GM10847 (cell line): Measurements from ENCODE around the gene PSMC4.
A peak's percentile ranks its signal among the peaks of the same experiment; 100 is the strongest.

Source experiments
- POLR2A ChIP-seq: IDR thresholded peaks from 2 replicates; pipeline ENCODE4 v1.6.1; 2011; ENCODE audit not compliant: insufficient read length; ENCODE audit errors: extremely low read depth

PSMC4 gene

DNA sequence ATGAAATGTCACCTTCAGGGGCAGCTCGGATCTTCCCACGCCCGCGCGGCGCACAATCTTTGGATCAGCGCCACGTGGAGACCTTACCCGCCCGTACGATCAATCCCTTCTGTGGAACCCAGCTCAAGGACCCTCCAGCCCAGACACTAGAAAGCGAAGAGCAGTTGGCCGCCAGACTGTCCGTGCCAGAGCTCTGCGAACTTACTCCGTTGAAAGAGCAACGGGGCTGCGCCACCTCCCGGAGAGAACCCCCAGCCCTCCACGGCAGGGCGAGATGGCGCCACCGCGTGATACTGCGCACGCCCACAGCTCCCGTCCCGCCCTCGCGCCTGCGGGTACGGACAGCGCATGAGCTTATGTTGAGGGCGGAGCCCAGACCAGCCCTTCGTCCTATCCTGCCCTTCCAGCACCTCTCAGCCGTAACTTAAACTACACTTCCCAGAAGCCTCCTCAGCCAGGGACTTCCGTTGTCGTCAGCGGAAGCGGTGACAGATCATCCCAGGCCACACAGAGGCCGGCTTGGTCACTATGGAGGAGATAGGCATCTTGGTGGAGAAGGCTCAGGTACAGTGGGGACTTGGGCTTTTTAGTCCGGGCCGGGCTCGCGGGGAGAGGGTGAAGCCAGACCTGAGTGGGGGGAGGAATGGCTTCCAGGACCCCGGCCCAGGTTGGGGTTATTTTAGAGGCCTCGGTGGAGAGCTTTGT, at the start of gene PSMC4:
PSMC4 (plus strand) TSS at position 491 of the 705 bp plus-strand sequence; CDS start at position 529, 38 bp downstream.
- TF ChIP-seq POLR2A = peak; percentile 65

DNA sequence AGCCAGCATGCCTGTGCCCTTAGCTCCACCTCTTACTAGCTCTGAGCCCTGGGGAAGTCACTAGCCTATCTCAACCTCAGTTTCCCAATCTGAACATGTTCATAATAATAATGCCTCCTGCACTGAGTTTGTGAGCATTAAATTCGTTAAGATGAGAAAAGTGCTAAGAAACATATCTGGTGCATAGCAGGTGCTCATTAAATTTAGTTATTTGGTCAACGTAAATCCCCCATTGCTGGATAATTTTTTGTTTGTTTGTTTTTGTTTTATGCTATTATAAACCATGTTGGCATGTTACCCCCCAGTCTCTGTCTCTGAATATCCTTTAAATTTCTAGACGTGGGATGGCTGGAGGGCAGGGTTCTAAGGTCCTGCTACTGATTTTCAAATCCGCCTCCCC, 47.1 kb upstream of the PSMC4 start:
- TF ChIP-seq POLR2A = no peak

- TF ChIP-seq POLR2A = no peak
These were observed 46.6 kb upstream of the PSMC4 start for GRCh38 chr19:39924389-39924788.

DNA sequence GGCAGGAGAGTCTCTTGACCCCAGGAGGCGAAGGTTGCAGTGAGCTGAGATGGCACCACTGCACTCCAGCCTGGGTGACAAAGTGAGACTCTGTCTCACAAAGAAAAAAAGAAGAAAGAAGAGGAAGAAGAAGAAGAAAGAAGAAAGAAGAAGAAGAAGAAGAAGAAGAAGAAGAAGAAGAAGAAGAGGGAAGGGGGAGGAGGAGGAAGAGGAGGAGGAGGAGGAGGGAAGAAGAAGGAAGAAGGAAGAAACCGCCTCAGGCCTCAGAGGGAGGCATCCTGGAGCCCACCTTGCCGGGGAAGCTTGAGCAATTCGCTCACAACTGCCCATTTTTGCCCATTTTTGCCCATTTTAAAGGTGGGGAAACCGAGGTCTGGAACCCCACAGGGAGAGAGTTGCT, 46.0 kb upstream of the PSMC4 start:
- no peak for TF ChIP-seq POLR2A

GRCh38 chr19:39926170-39926760, 44.7 kb upstream of the PSMC4 start:
- no peak for TF ChIP-seq POLR2A

- no peak for TF ChIP-seq POLR2A
These were observed 43.9 kb upstream of the PSMC4 start for GRCh38 chr19:39927076-39927475.

- no peak for TF ChIP-seq POLR2A
These were observed 43.2 kb upstream of the PSMC4 start for GRCh38 chr19:39927524-39928356.

DNA sequence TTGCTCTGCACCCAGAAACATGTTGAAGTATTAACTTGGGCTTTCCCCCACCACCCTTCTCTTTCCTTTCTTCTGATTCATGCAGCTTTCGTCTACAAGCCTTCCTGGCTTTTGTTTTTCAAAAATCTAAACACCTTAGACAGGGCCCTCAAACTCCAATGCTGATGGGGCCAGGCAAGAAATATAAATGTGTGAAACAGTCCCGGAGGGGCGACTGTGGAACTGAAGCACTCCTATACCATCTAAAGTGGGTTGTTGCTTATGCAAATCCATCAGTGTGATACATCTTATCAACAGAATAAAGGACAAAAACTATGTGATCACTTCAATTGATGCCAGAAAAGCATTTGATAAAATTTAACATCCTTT, 42.6 kb upstream of the PSMC4 start:
- TF ChIP-seq POLR2A = no peak

- TF ChIP-seq POLR2A = no peak
These were observed 41.2 kb upstream of the PSMC4 start for GRCh38 chr19:39929750-39930149.

- no peak for TF ChIP-seq POLR2A
These were observed 36.2 kb upstream of the PSMC4 start, which contains the start of gene FCGBP for GRCh38 chr19:39934584-39935363. Gene FCGBP, minus strand, starts transcription at chr19:39934634.

DNA sequence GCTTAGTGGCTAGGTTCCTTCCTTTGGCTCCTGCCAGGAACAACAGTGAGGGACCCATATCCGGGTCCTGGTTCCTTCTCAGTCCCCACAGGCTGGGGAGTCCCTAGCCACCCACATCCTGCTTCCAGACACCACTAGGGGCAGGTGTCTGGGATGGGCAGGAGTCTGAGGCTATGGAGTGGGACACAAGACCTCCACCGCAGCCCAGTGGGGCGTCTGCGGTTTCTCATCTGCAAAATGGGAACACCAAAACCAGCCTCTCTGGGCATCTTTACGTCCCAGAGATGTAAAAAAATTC, 35.7 kb upstream of the PSMC4 start:
- TF ChIP-seq POLR2A = no peak

- TF ChIP-seq POLR2A = no peak
These were observed 34.9 kb upstream of the PSMC4 start for GRCh38 chr19:39936020-39936419.

DNA sequence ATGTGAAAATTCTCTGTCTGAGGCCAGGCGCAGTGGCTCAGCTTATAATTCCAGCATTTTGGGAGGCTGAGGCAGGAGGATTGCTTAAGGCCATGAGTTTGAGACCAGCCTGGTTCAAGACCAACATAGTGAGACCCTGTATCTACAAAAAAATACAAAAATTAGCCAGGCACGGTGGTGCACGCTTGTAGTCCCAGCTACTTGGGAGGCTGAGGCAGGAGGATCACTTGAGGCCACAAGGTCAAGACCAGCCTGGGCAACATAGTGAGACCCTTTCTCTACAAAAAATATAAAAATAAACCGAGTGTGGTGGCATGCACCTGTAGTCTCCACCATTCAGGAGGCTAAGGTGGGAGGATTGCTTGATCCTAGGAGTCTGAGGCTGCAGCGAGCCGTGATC, 34.3 kb upstream of the PSMC4 start:
- TF ChIP-seq POLR2A = no peak

- no peak for TF ChIP-seq POLR2A
These were observed 33.8 kb upstream of the PSMC4 start for GRCh38 chr19:39937094-39937720.

GRCh38 chr19:39937787-39938186, 33.2 kb upstream of the PSMC4 start:
- TF ChIP-seq POLR2A = no peak
